ENCODE data around the gene ATOH8. TPM values are rescaled to one million over a fixed set of nuclear protein-coding genes. Genes with fewer than 3 reads are reported as not detected.

The ATOH8 gene
- total RNA-seq, 2 experiments from 2014 or later: 0.44 TPM; not detected in 1

GRCh38 chr2:85795331-85796045 lies 41.7 kb downstream of the ATOH8 start:
- no TSS peak for BruUV-seq (replicated peaks)
- CTCF ChIA-PET (ENCODE audit: unreplicated experiment): no interaction called here
- no peak for TF ChIP-seq CTCF (conservative IDR thresholded peaks at IDR 0.05; ENCODE audit: low read length)
- no peak for TF ChIP-seq EZH2phosphoT487 (IDR thresholded peaks at IDR 0.05; ENCODE audit: borderline replicate concordance, low read depth, low read length)

GRCh38 chr2:85796046-85796340 lies 42.2 kb downstream of the ATOH8 start:
- TF ChIP-seq CTCF (conservative IDR thresholded peaks at IDR 0.05; ENCODE audit: low read length) (no peak), EZH2phosphoT487 (IDR thresholded peaks at IDR 0.05; ENCODE audit: borderline replicate concordance, low read depth, low read length) (no peak)
- no TSS peak for BruUV-seq (replicated peaks)
- no peak for DNase-seq (ENCODE audit: low spot score)
- Histone ChIP-seq H3K27ac (ENCODE audit: low read depth, low read length, poor library complexity, severe bottlenecking) (no peak overlapping the region), H3K9me3 (ENCODE audit: low read length) (no peaks in the 10 kb centered on the region), H3K9me2 (ENCODE audit: insufficient read depth, low read length) (no peaks in the 10 kb centered on the region), H3K4me3 (ENCODE audit: low read depth, low read length, poor library complexity, severe bottlenecking) (no peak overlapping the region), H3K36me3 (ENCODE audit: insufficient read depth, low read length) (no peaks in the 10 kb centered on the region), H2AFZ (ENCODE audit: low read length) (no peak overlapping the region), H3K4me1 (ENCODE audit: insufficient read depth, low read length, poor library complexity, severe bottlenecking) (no peaks in the 10 kb centered on the region), H4K20me1 (ENCODE audit: insufficient read depth, low read length) (no peaks in the 10 kb centered on the region), H3K4me2 (ENCODE audit: low read length) (no peak overlapping the region), H3K79me2 (ENCODE audit: insufficient read depth, low read depth, low read length) (no peaks in the 10 kb centered on the region)
- ChIA-PET POLR2A (no interaction called here), CTCF (ENCODE audit: unreplicated experiment) (no interaction called here)
- intact Hi-C loops (cut with micrococcal nuclease; ENCODE audit: unreplicated experiment): no loop called here

More at GRCh38 chr2:85795331-85796045, 41.7 kb downstream of the ATOH8 start:
- POLR2A ChIA-PET: interaction anchor here (0.5 to 0.6 kb wide), 2 partner anchors 80 to 446 kb away, joined by 3 read pairs; no protein-coding TSS in a partner anchor
- no peaks in the 10 kb centered on the region for H3K9me2 ChIP-seq (ENCODE audit: insufficient read depth, low read length)
- intact Hi-C loops (cut with micrococcal nuclease; ENCODE audit: unreplicated experiment): no loop called here
- no peak overlapping the region for H3K27ac ChIP-seq (ENCODE audit: low read depth, low read length, poor library complexity, severe bottlenecking)
- H3K9me3 ChIP-seq (ENCODE audit: low read length): no peaks in the 10 kb centered on the region
- no peaks in the 10 kb centered on the region for H3K4me1 ChIP-seq (ENCODE audit: insufficient read depth, low read length, poor library complexity, severe bottlenecking)
- no peaks in the 10 kb centered on the region for H3K79me2 ChIP-seq (ENCODE audit: insufficient read depth, low read depth, low read length)
- no peaks in the 10 kb centered on the region for H4K20me1 ChIP-seq (ENCODE audit: insufficient read depth, low read length)
- no peak for DNase-seq (ENCODE audit: low spot score)
- no peak overlapping the region for H3K4me2 ChIP-seq (ENCODE audit: low read length)
- no peak overlapping the region for H2AFZ ChIP-seq (ENCODE audit: low read length)
- H3K36me3 ChIP-seq (ENCODE audit: insufficient read depth, low read length): no peaks in the 10 kb centered on the region
- H3K4me3 ChIP-seq (ENCODE audit: low read depth, low read length, poor library complexity, severe bottlenecking): no peak overlapping the region
